Lower leg skin (tissue), 3 donors: Measurements from ENCODE around the gene RAD51B.

Source experiments
- POLR2A ChIP-seq, 2 donors: fragments of 450-650 bp; IDR thresholded peaks; one replicate each; pipeline ENCODE4 v1.6.1; 2016 to 2017; ENCODE audit warnings: antibody characterized with exemption in 2 of 2, mild to moderate bottlenecking in 1 of 2, moderate library complexity in 1 of 2
- TF ChIP-seq, protein P1 (sequence below), 3 donors: fragments of 450-650 bp; IDR thresholded peaks; one replicate each; pipeline ENCODE4 v1.5.1; 2016; ENCODE audit warnings: antibody characterized with exemption in 3 of 3, mild to moderate bottlenecking in 3 of 3, moderate library complexity in 2 of 3

GRCh38 chr14:67816326-67817002 lies 3.1 kb upstream of the RAD51B start, which contains the start of gene ZFYVE26:
- TF ChIP-seq, protein P1, sequence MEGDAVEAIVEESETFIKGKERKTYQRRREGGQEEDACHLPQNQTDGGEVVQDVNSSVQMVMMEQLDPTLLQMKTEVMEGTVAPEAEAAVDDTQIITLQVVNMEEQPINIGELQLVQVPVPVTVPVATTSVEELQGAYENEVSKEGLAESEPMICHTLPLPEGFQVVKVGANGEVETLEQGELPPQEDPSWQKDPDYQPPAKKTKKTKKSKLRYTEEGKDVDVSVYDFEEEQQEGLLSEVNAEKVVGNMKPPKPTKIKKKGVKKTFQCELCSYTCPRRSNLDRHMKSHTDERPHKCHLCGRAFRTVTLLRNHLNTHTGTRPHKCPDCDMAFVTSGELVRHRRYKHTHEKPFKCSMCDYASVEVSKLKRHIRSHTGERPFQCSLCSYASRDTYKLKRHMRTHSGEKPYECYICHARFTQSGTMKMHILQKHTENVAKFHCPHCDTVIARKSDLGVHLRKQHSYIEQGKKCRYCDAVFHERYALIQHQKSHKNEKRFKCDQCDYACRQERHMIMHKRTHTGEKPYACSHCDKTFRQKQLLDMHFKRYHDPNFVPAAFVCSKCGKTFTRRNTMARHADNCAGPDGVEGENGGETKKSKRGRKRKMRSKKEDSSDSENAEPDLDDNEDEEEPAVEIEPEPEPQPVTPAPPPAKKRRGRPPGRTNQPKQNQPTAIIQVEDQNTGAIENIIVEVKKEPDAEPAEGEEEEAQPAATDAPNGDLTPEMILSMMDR (IDR thresholded peaks at IDR 0.05) = no peak
- TF ChIP-seq POLR2A (IDR thresholded peaks at IDR 0.05) = no peak
